ENCODE data around the gene HMSD.

HMSD gene

DNA sequence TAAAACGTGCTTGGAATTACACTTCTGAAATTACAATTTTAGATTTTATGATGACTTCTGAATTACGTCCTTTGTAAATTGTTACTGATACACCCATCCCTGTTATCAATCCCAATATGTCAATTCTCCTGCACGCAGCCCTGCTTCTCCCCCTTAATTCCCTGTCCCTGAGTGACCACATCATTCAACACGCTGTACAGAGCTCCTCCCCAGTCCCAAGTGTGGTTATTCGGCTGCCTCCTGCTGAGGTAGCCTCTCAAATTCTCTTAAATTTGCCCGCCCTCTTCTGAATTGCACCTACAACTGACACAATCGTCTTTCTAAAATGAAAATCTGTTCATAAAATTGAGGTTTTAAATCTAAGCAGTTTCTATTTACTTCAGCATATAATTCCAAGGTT lies 30.9 kb downstream of the HMSD start:
- Histone ChIP-seq H3K27ac (ENCODE audit: low read length, poor library complexity, severe bottlenecking) (no peak overlapping the region), H3K79me1 (replicated peaks; ENCODE audit: low read length, poor library complexity, severe bottlenecking) (peaks cover 19% of the 10 kb centered on the region), H4K8ac (ENCODE audit: low read length) (no peak overlapping the region), H2BK15ac (ENCODE audit: low read depth, poor library complexity, severe bottlenecking) (no peak overlapping the region), H2AK5ac (ENCODE audit: low read length, severe bottlenecking) (no peak overlapping the region), H4K91ac (ENCODE audit: low read length) (no peak overlapping the region), H3K36me3 (ENCODE audit: control insufficient read depth in 1 of 2, insufficient read depth in 2 of 2, low read depth in 1 of 2, low read length in 2 of 2) (peaks cover 10 to 43% of the 10 kb centered on the region in 2 experiments), H3K18ac (ENCODE audit: low read depth in 1 of 2, low read length in 2 of 2) (peak overlapping the region in 1 of 2 experiments; percentile 82), H3K9ac (ENCODE audit: low read length) (peak overlapping the region; percentile 80), H3K4me2 (ENCODE audit: low read length, poor library complexity, severe bottlenecking) (no peak overlapping the region), H3K23ac (ENCODE audit: low read length in 2 of 2) (no peak overlapping the region), H2AFZ (ENCODE audit: low read depth, low read length) (no peak overlapping the region), H3K14ac (ENCODE audit: low read length in 2 of 2) (no peak overlapping the region), H3K4me1 (ENCODE audit: control insufficient read depth, insufficient read depth, low read depth, low read length) (no peaks in the 10 kb centered on the region), H3K27me3 (ENCODE audit: control insufficient read depth in 1 of 2, insufficient read depth in 1 of 2, low read length in 2 of 2) (no peaks in the 10 kb centered on the region), H2BK120ac (ENCODE audit: low read depth, low read length) (no peak overlapping the region), H3K4ac (ENCODE audit: low read depth in 1 of 2, low read length in 2 of 2) (peak overlapping the region in 1 of 2 experiments; percentile 80), H3K4me3 (ENCODE audit: insufficient read depth in 1 of 2, low read depth in 1 of 2, low read length in 2 of 2) (peak overlapping the region in 1 of 2 experiments; percentile 80), H2BK12ac (ENCODE audit: low read length in 2 of 2) (peak overlapping the region in 1 of 2 experiments; percentile 83), H3K9me3 (ENCODE audit: control insufficient read depth, low read length) (no peaks in the 10 kb centered on the region), H2BK5ac (ENCODE audit: low read depth, low read length, poor library complexity, severe bottlenecking) (no peak overlapping the region)
- 87% methylated on average over 7 of the region's 7 CpGs for WGBS
- DNase-seq: no peak

DNA sequence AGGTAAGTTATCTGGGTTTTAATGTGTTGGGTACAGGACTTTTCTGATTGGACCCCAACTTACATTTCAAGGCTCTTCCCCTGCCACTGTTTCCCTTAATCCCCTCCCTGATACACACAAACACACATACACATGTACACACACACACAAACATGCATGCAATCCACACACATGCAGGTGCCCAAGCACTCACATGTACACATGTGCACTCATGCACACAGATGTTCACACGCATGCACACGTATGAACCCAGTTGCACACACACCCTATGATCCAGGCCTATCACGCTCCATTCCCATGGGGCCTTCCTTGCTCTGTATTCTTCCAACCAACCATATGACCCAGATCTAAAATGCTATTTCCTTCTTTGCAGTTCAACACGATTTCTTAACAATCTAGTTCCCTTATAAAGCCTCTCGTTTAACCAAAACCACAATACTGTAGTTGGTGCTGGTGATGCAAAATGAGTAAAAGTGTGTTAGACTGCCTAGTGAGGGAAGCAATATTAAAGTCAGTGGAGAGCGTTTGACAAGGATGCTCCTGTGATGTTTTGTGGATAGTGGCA lies 31.9 kb downstream of the HMSD start:
- H4K91ac ChIP-seq (ENCODE audit: low read length): peak overlapping the region; percentile 48
- peaks cover 18% of the 10 kb centered on the region for H3K79me1 ChIP-seq (replicated peaks; ENCODE audit: low read length, poor library complexity, severe bottlenecking)
- H3K4me2 ChIP-seq (ENCODE audit: low read length, poor library complexity, severe bottlenecking): no peak overlapping the region
- no peak overlapping the region for H2BK12ac ChIP-seq (ENCODE audit: low read length in 2 of 2)
- no peak overlapping the region for H3K27ac ChIP-seq (ENCODE audit: low read length, poor library complexity, severe bottlenecking)
- no peak overlapping the region for H2BK120ac ChIP-seq (ENCODE audit: low read depth, low read length)
- H3K14ac ChIP-seq (ENCODE audit: low read length in 2 of 2): no peak overlapping the region
- no peak overlapping the region for H3K4me3 ChIP-seq (ENCODE audit: insufficient read depth in 1 of 2, low read depth in 1 of 2, low read length in 2 of 2)
- H2BK5ac ChIP-seq (ENCODE audit: low read depth, low read length, poor library complexity, severe bottlenecking): no peak overlapping the region
- no peak overlapping the region for H3K23ac ChIP-seq (ENCODE audit: low read length in 2 of 2)
- H3K9ac ChIP-seq (ENCODE audit: low read length): peak overlapping the region; percentile 80
- H3K36me3 ChIP-seq (ENCODE audit: control insufficient read depth in 1 of 2, insufficient read depth in 2 of 2, low read depth in 1 of 2, low read length in 2 of 2): peaks cover 12 to 52% of the 10 kb centered on the region in 2 experiments
- H3K4me1 ChIP-seq (ENCODE audit: control insufficient read depth, insufficient read depth, low read depth, low read length): no peaks in the 10 kb centered on the region
- no peak overlapping the region for H3K18ac ChIP-seq (ENCODE audit: low read depth in 1 of 2, low read length in 2 of 2)
- no peak overlapping the region for H4K8ac ChIP-seq (ENCODE audit: low read length)
- no peak overlapping the region for H2AFZ ChIP-seq (ENCODE audit: low read depth, low read length)
- H3K9me3 ChIP-seq (ENCODE audit: control insufficient read depth, low read length): no peaks in the 10 kb centered on the region
- H3K27me3 ChIP-seq (ENCODE audit: control insufficient read depth in 1 of 2, insufficient read depth in 1 of 2, low read length in 2 of 2): no peaks in the 10 kb centered on the region
- no peak overlapping the region for H2BK15ac ChIP-seq (ENCODE audit: low read depth, poor library complexity, severe bottlenecking)
- no peak for DNase-seq
- 96% methylated on average over 6 of the region's 6 CpGs for WGBS
- H2AK5ac ChIP-seq (ENCODE audit: low read length, severe bottlenecking): no peak overlapping the region
- no peak overlapping the region for H3K4ac ChIP-seq (ENCODE audit: low read depth in 1 of 2, low read length in 2 of 2)

DNA sequence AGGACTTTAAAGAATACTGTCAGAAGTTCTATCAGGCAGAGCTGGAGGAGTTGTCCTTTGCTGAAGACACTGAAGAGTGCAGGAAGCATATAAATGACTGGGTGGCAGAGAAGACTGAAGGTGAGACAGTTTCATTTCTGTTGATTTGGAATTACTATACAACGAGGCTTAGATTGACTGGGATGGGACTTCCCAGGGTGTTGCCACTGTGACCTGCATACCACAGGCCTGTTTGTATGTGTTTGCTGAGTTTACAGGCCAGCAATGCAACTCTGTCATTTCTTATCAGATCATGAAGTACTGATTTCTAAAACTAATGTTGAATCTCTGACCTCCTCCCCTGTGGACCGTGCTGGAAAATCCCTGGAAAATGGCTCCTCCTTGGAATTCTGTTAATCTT lies 32.6 kb downstream of the HMSD start:
- H3K4me3 ChIP-seq (ENCODE audit: insufficient read depth in 1 of 2, low read depth in 1 of 2, low read length in 2 of 2): no peak overlapping the region
- peaks cover 18% of the 10 kb centered on the region for H3K79me1 ChIP-seq (replicated peaks; ENCODE audit: low read length, poor library complexity, severe bottlenecking)
- H2AFZ ChIP-seq (ENCODE audit: low read depth, low read length): no peak overlapping the region
- no peak overlapping the region for H3K14ac ChIP-seq (ENCODE audit: low read length in 2 of 2)
- no peak overlapping the region for H3K23ac ChIP-seq (ENCODE audit: low read length in 2 of 2)
- no peak overlapping the region for H2AK5ac ChIP-seq (ENCODE audit: low read length, severe bottlenecking)
- H2BK15ac ChIP-seq (ENCODE audit: low read depth, poor library complexity, severe bottlenecking): no peak overlapping the region
- no peak overlapping the region for H4K8ac ChIP-seq (ENCODE audit: low read length)
- H3K4me1 ChIP-seq (ENCODE audit: control insufficient read depth, insufficient read depth, low read depth, low read length): no peaks in the 10 kb centered on the region
- no peak for DNase-seq
- no peak overlapping the region for H3K18ac ChIP-seq (ENCODE audit: low read depth in 1 of 2, low read length in 2 of 2)
- 80% methylated on average over 2 of the region's 2 CpGs for WGBS
- no peak overlapping the region for H2BK120ac ChIP-seq (ENCODE audit: low read depth, low read length)
- H2BK5ac ChIP-seq (ENCODE audit: low read depth, low read length, poor library complexity, severe bottlenecking): no peak overlapping the region
- no peak overlapping the region for H2BK12ac ChIP-seq (ENCODE audit: low read length in 2 of 2)
- H3K27me3 ChIP-seq (ENCODE audit: control insufficient read depth in 1 of 2, insufficient read depth in 1 of 2, low read length in 2 of 2): no peaks in the 10 kb centered on the region
- no peak overlapping the region for H3K4ac ChIP-seq (ENCODE audit: low read depth in 1 of 2, low read length in 2 of 2)
- no peak overlapping the region for H3K9ac ChIP-seq (ENCODE audit: low read length)
- H3K4me2 ChIP-seq (ENCODE audit: low read length, poor library complexity, severe bottlenecking): no peak overlapping the region
- H4K91ac ChIP-seq (ENCODE audit: low read length): no peak overlapping the region
- no peaks in the 10 kb centered on the region for H3K9me3 ChIP-seq (ENCODE audit: control insufficient read depth, low read length)
- peaks cover 12 to 60% of the 10 kb centered on the region in 2 experiments for H3K36me3 ChIP-seq (ENCODE audit: control insufficient read depth in 1 of 2, insufficient read depth in 2 of 2, low read depth in 1 of 2, low read length in 2 of 2)
- H3K27ac ChIP-seq (ENCODE audit: low read length, poor library complexity, severe bottlenecking): no peak overlapping the region

DNA sequence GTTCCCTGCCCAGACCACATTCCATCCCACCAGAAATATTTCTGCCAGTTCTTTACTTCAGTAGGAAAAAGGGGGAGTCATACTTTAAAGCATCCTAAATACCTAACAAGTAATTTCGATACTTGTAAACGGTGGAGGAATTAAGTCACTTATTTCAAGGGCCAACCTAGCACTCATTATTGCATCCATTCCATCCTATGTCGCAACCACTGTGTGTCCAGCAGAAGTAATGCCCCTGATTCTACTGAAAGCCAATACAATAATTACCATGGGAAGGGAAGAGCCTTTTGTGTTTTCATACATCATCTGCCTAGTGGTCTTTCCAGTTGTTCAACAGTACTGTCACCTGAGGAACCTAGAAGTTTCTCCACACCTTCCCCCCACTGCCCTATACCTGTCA lies 33.3 kb downstream of the HMSD start:
- peaks cover 17% of the 10 kb centered on the region for H3K79me1 ChIP-seq (replicated peaks; ENCODE audit: low read length, poor library complexity, severe bottlenecking)
- no peak overlapping the region for H2BK15ac ChIP-seq (ENCODE audit: low read depth, poor library complexity, severe bottlenecking)
- H2AFZ ChIP-seq (ENCODE audit: low read depth, low read length): no peak overlapping the region
- H3K36me3 ChIP-seq (ENCODE audit: control insufficient read depth in 1 of 2, insufficient read depth in 2 of 2, low read depth in 1 of 2, low read length in 2 of 2): peaks cover 18 to 66% of the 10 kb centered on the region in 2 experiments
- no peak overlapping the region for H2BK12ac ChIP-seq (ENCODE audit: low read length in 2 of 2)
- H3K23ac ChIP-seq (ENCODE audit: low read length in 2 of 2): no peak overlapping the region
- H3K4me1 ChIP-seq (ENCODE audit: control insufficient read depth, insufficient read depth, low read depth, low read length): no peaks in the 10 kb centered on the region
- no peak overlapping the region for H3K9ac ChIP-seq (ENCODE audit: low read length)
- 100% methylated on average over 3 of the region's 3 CpGs for WGBS
- H3K27me3 ChIP-seq (ENCODE audit: control insufficient read depth in 1 of 2, insufficient read depth in 1 of 2, low read length in 2 of 2): no peaks in the 10 kb centered on the region
- H3K4me2 ChIP-seq (ENCODE audit: low read length, poor library complexity, severe bottlenecking): no peak overlapping the region
- no peaks in the 10 kb centered on the region for H3K9me3 ChIP-seq (ENCODE audit: control insufficient read depth, low read length)
- no peak for DNase-seq
- no peak overlapping the region for H4K91ac ChIP-seq (ENCODE audit: low read length)
- no peak overlapping the region for H2BK120ac ChIP-seq (ENCODE audit: low read depth, low read length)
- H3K4me3 ChIP-seq (ENCODE audit: insufficient read depth in 1 of 2, low read depth in 1 of 2, low read length in 2 of 2): no peak overlapping the region
- no peak overlapping the region for H2AK5ac ChIP-seq (ENCODE audit: low read length, severe bottlenecking)
- H3K27ac ChIP-seq (ENCODE audit: low read length, poor library complexity, severe bottlenecking): no peak overlapping the region
- no peak overlapping the region for H3K14ac ChIP-seq (ENCODE audit: low read length in 2 of 2)
- H2BK5ac ChIP-seq (ENCODE audit: low read depth, low read length, poor library complexity, severe bottlenecking): no peak overlapping the region
- no peak overlapping the region for H3K18ac ChIP-seq (ENCODE audit: low read depth in 1 of 2, low read length in 2 of 2)
- H4K8ac ChIP-seq (ENCODE audit: low read length): no peak overlapping the region
- H3K4ac ChIP-seq (ENCODE audit: low read depth in 1 of 2, low read length in 2 of 2): no peak overlapping the region
